NAMALWA (cell line): Measurements from ENCODE around the gene IL2.

Source experiments
- DNase-seq: peaks from one replicate; pipeline ENCODE4 v3.0.0-alpha.2; 2015; ENCODE audit warnings: low spot score

The IL2 gene

GRCh38 chr4:122456231-122457116 lies at the start of gene IL2:
TSS of gene IL2 (minus strand) at chr4:122456725. CDS start at chr4:122456440, 285 bp downstream.
- no peak for DNase-seq

- no peak for DNase-seq
Measured at GRCh38 chr4:122503214-122503613, 46.7 kb upstream of the IL2 start.

GRCh38 chr4:122500852-122501501 lies 44.5 kb upstream of the IL2 start:
- DNase-seq: no peak

- DNase-seq: no peak
Measured at GRCh38 chr4:122489061-122489460, 32.5 kb upstream of the IL2 start.

GRCh38 chr4:122483481-122483880 lies 27.0 kb upstream of the IL2 start:
- DNase-seq: no peak

- DNase-seq: no peak
Measured at GRCh38 chr4:122481766-122482405, 25.4 kb upstream of the IL2 start.

GRCh38 chr4:122480655-122481487 lies 24.3 kb upstream of the IL2 start:
- no peak for DNase-seq

- DNase-seq: no peak
Measured at GRCh38 chr4:122479935-122480416, 23.5 kb upstream of the IL2 start.

- no peak for DNase-seq
Measured at GRCh38 chr4:122476745-122477144, 20.2 kb upstream of the IL2 start.

- no peak for DNase-seq
Measured at GRCh38 chr4:122476126-122476525, 19.6 kb upstream of the IL2 start.

GRCh38 chr4:122475233-122475632 lies 18.7 kb upstream of the IL2 start:
- no peak for DNase-seq

- no peak for DNase-seq
Measured at GRCh38 chr4:122469457-122469856, 12.9 kb upstream of the IL2 start.

GRCh38 chr4:122458625-122459024 lies 2.1 kb upstream of the IL2 start:
- peak; percentile 24 for DNase-seq

- no peak for DNase-seq
Measured at GRCh38 chr4:122453384-122453995, 3.0 kb downstream of the IL2 start.

GRCh38 chr4:122450847-122451246 lies 5.7 kb downstream of the IL2 start:
- peak; percentile 31 for DNase-seq

- DNase-seq: no peak
Measured at GRCh38 chr4:122434285-122434684, 22.2 kb downstream of the IL2 start.

GRCh38 chr4:122431351-122431750 lies 25.2 kb downstream of the IL2 start:
- no peak for DNase-seq

- no peak for DNase-seq
Measured at GRCh38 chr4:122423246-122423645, 33.3 kb downstream of the IL2 start.

- no peak for DNase-seq
Measured at GRCh38 chr4:122412547-122412946, 44.0 kb downstream of the IL2 start.

GRCh38 chr4:122403861-122404260 lies 52.7 kb downstream of the IL2 start:
- DNase-seq: no peak
